ENCODE data around the gene MTPN. TPM values are rescaled to one million over a fixed set of nuclear protein-coding genes. Genes with fewer than 3 reads are reported as not detected.

MTPN gene
- polyA plus RNA-seq, 3 donors: 73.6 to 156 (median 142) TPM

- Histone ChIP-seq H4K20me1 (ENCODE audit: insufficient read depth, low read length) (no peaks in the 10 kb centered on the region), H3K9me3 (replicated peaks in 1 of 2; ENCODE audit: control insufficient read depth in 1 of 2, insufficient read depth in 1 of 2, low read length in 2 of 2) (no peaks in the 10 kb centered on the region), H3K27ac (ENCODE audit: low read depth in 1 of 2, low read length in 2 of 2) (no peak overlapping the region), H3K4me3 (replicated peaks in 1 of 3; ENCODE audit: low read depth in 2 of 3, low read length in 3 of 3) (no peak overlapping the region), H3K4me2 (replicated peaks; ENCODE audit: extremely low read depth, low read length, poor library complexity, severe bottlenecking) (no peak overlapping the region), H3K79me2 (ENCODE audit: insufficient read depth, low read length) (no peaks in the 10 kb centered on the region), H2AFZ (ENCODE audit: insufficient read depth, low read depth, low read length, poor library complexity, severe bottlenecking) (no peak overlapping the region), H3K27me3 (ENCODE audit: control insufficient read depth in 2 of 2, insufficient read depth in 2 of 2, low read length in 2 of 2) (peaks cover 3 to 7% of the 10 kb centered on the region in 2 donors), H3K4me1 (ENCODE audit: control insufficient read depth in 1 of 2, insufficient read depth in 2 of 2, low read length in 2 of 2) (no peaks in the 10 kb centered on the region), H3K9ac (ENCODE audit: insufficient read depth, low read length, poor library complexity, severe bottlenecking) (no peak overlapping the region), H3K36me3 (replicated peaks in 1 of 2; ENCODE audit: control insufficient read depth in 1 of 2, insufficient read depth in 2 of 2, low read length in 2 of 2) (no peaks in the 10 kb centered on the region)
- WGBS (ENCODE audit: insufficient coverage): no CpG with 5 or more reads among the region's 1 CpG
- intact Hi-C loops (cut with micrococcal nuclease): no loop called here
- peak overlapping the region in 1 of 7 donors; percentile 11 for H3K27ac Mint-ChIP-seq
- H3K4me3 Mint-ChIP-seq: no peak overlapping the region
- H3K36me3 Mint-ChIP-seq: no peaks in the 10 kb centered on the region
- DNase-seq: no peak
- peaks cover 4 to 29% (median 9%) of the 10 kb centered on the region in 3 donors for H3K27me3 Mint-ChIP-seq (ENCODE audit: low read depth in 3 of 3)
- peaks cover 4% of the 10 kb centered on the region for H3K4me1 Mint-ChIP-seq
- H3K9me3 Mint-ChIP-seq: no peaks in the 10 kb centered on the region
- TF ChIP-seq CTCF (IDR thresholded peaks at IDR 0.05): no peak
Observed at GRCh38 chr7:136015638-136016037, 38.5 kb upstream of the MTPN start.

- TF ChIP-seq CTCF (IDR thresholded peaks at IDR 0.05): no peak
- H4K20me1 ChIP-seq (ENCODE audit: insufficient read depth, low read length): no peaks in the 10 kb centered on the region
- Mint-ChIP-seq H3K36me3 (no peaks in the 10 kb centered on the region), H3K9me3 (no peaks in the 10 kb centered on the region), H3K27me3 (ENCODE audit: low read depth in 3 of 3) (peaks cover 4 to 28% (median 12%) of the 10 kb centered on the region in 3 donors), H3K27ac (no peak overlapping the region), H3K4me1 (peaks cover 4% of the 10 kb centered on the region), H3K4me3 (no peak overlapping the region)
- H3K4me3 ChIP-seq (replicated peaks in 1 of 3; ENCODE audit: low read depth in 2 of 3, low read length in 3 of 3): no peak overlapping the region
- no peak for DNase-seq
- H3K4me2 ChIP-seq (replicated peaks; ENCODE audit: extremely low read depth, low read length, poor library complexity, severe bottlenecking): no peak overlapping the region
- H3K9me3 ChIP-seq (replicated peaks in 1 of 2; ENCODE audit: control insufficient read depth in 1 of 2, insufficient read depth in 1 of 2, low read length in 2 of 2): no peaks in the 10 kb centered on the region
- no peak overlapping the region for H3K9ac ChIP-seq (ENCODE audit: insufficient read depth, low read length, poor library complexity, severe bottlenecking)
- peaks cover 3 to 7% of the 10 kb centered on the region in 2 donors for H3K27me3 ChIP-seq (ENCODE audit: control insufficient read depth in 2 of 2, insufficient read depth in 2 of 2, low read length in 2 of 2)
- H3K36me3 ChIP-seq (replicated peaks in 1 of 2; ENCODE audit: control insufficient read depth in 1 of 2, insufficient read depth in 2 of 2, low read length in 2 of 2): no peaks in the 10 kb centered on the region
- no peaks in the 10 kb centered on the region for H3K4me1 ChIP-seq (ENCODE audit: control insufficient read depth in 1 of 2, insufficient read depth in 2 of 2, low read length in 2 of 2)
- intact Hi-C loops (cut with micrococcal nuclease): no loop called here
- no peak overlapping the region for H2AFZ ChIP-seq (ENCODE audit: insufficient read depth, low read depth, low read length, poor library complexity, severe bottlenecking)
- no peaks in the 10 kb centered on the region for H3K79me2 ChIP-seq (ENCODE audit: insufficient read depth, low read length)
- no peak overlapping the region for H3K27ac ChIP-seq (ENCODE audit: low read depth in 1 of 2, low read length in 2 of 2)
- WGBS (ENCODE audit: insufficient coverage): no CpG with 5 or more reads among the region's 3 CpGs
Observed at GRCh38 chr7:136014659-136015058, 37.5 kb upstream of the MTPN start.

Measured in CD14-positive monocyte (primary cell).